CD4-positive, alpha-beta T cell (primary cell): ENCODE data around the gene EEFSEC. TPM values are rescaled to one million over a fixed set of nuclear protein-coding genes. Genes with fewer than 3 reads are reported as not detected.

Source experiments
- ATAC-seq: fragments of 200-7000 bp; cut with Tn5 transposase; one replicate; pipeline ENCODE4 v1.10.0; 2022; ENCODE audit warnings: mild to moderate bottlenecking; ENCODE audit not compliant: poor library complexity
- CTCF ChIA-PET: fragments of 350-600 bp; sonication (Branson Sonifier 250); formaldehyde crosslinking; loops from one replicate; lab custom pipeline; 2021; ENCODE audit warnings: antibody characterized with exemption, inconsistent platforms; lab: Charles Lee
- POLR2A ChIA-PET: fragments of 350-600 bp; sonication (Branson Sonifier 250); formaldehyde crosslinking; loops from one replicate; lab custom pipeline; 2021; ENCODE audit warnings: antibody characterized with exemption, inconsistent platforms; lab: Charles Lee
- DNase-seq, 14 experiments: peaks; one replicate each; pipeline ENCODE4 v3.0.0-alpha.2; 2013 to 2020; ENCODE audit warnings: mixed read lengths in 2 of 14
- H3K27ac ChIP-seq, 2 donors: one replicate each; pipeline versions ENCODE4 v1.5.1 to v1.7.0; 2013; ENCODE audit warnings: low read length in 2 of 2, low read depth in 1 of 2, mild to moderate bottlenecking in 1 of 2
- H3K27me3 ChIP-seq, 2 experiments: 1 replicate in 1 of 2; 2 replicates in 1 of 2; pipeline versions ENCODE4 v1.6.1 to v1.7.0; 2013; ENCODE audit warnings: low read length in 2 of 2, control low read depth in 1 of 2, mild to moderate bottlenecking in 1 of 2, moderate library complexity in 1 of 2; ENCODE audit not compliant: insufficient read depth in 2 of 2, control insufficient read depth in 1 of 2
- H3K36me3 ChIP-seq: one replicate; pipeline ENCODE4 v1.6.1; 2013; ENCODE audit warnings: low read length, control low read depth; ENCODE audit not compliant: insufficient read depth
- H3K4me1 ChIP-seq: one replicate; pipeline ENCODE4 v1.6.1; 2013; ENCODE audit warnings: low read length, control low read depth; ENCODE audit not compliant: insufficient read depth
- H3K4me3 ChIP-seq: one replicate; pipeline ENCODE4 v1.5.1; 2013; ENCODE audit warnings: mild to moderate bottlenecking, low read length, moderate library complexity
- H3K9me3 ChIP-seq, 2 experiments: 1 replicate in 1 of 2; 2 replicates in 1 of 2; pipeline versions ENCODE4 v1.6.1 to v1.7.0; 2013; ENCODE audit warnings: low read length in 2 of 2, mild to moderate bottlenecking in 2 of 2, control low read depth in 1 of 2, moderate library complexity in 1 of 2; ENCODE audit not compliant: control insufficient read depth in 1 of 2, insufficient read depth in 1 of 2
- H3K27ac Mint-ChIP-seq: one replicate; pipeline ENCODE4 v1.8.0; 2020; ENCODE audit warnings: mixed read lengths
- H3K27me3 Mint-ChIP-seq: one replicate; pipeline ENCODE4 v1.8.0; 2021; ENCODE audit warnings: mixed read lengths
- H3K36me3 Mint-ChIP-seq: one replicate; pipeline ENCODE4 v1.8.0; 2021; ENCODE audit warnings: low read depth, mixed read lengths
- H3K4me1 Mint-ChIP-seq: one replicate; pipeline ENCODE4 v1.8.0; 2021; ENCODE audit warnings: low read depth, mixed read lengths
- H3K4me3 Mint-ChIP-seq: one replicate; pipeline ENCODE4 v1.8.0; 2020; ENCODE audit warnings: mild to moderate bottlenecking, mixed read lengths
- H3K9me3 Mint-ChIP-seq: one replicate; pipeline ENCODE4 v1.8.0; 2020; ENCODE audit warnings: mixed read lengths
- CTCF ChIP-seq: fragments of 200-600 bp; IDR thresholded peaks from one replicate; pipeline ENCODE4 v1.8.0; 2022; ENCODE audit warnings: antibody characterized with exemption, mild to moderate bottlenecking
- intact Hi-C, 2 experiments: fragments of 100-400 bp; cut with DNase I in 1 of 2; cut with micrococcal nuclease in 1 of 2; formaldehyde crosslinking; loops; one replicate each; pipeline versions ENCODE4 v1.15.1 to v1.9.0; 2023 to 2025; cut with DNase I, micrococcal nuclease
- total RNA-seq, 174 experiments: library from RNA in 2 of 174; stranded (reverse) in 2 of 174; gene quantifications; one replicate each; pipeline ENCODE4 v1.2.3 and lab custom pipeline; 2021 to 2026

The EEFSEC gene
- total RNA-seq, 2 experiments from 2014 or later: 13.1 to 13.9 TPM

- no peak overlapping the region for H3K27ac ChIP-seq
- ATAC-seq: no peak
- ChIA-PET CTCF (no interaction called here), POLR2A (interaction anchor here (0.6 kb wide), 1 partner anchor 14 kb away, joined by 4 read pairs; no protein-coding TSS in a partner anchor)
- no peaks in the 10 kb centered on the region for H3K9me3 Mint-ChIP-seq
- peaks cover 10% of the 10 kb centered on the region for H3K36me3 ChIP-seq
- H3K9me3 ChIP-seq: no peaks in the 10 kb centered on the region
- no peaks in the 10 kb centered on the region for H3K27me3 Mint-ChIP-seq
- intact Hi-C loops: no loop called here
- H3K4me3 Mint-ChIP-seq: no peak overlapping the region
- H3K4me3 ChIP-seq: no peak overlapping the region
- no peak overlapping the region for H3K27ac Mint-ChIP-seq
- H3K27me3 ChIP-seq: no peaks in the 10 kb centered on the region
- H3K36me3 Mint-ChIP-seq: peaks cover 30% of the 10 kb centered on the region
- TF ChIP-seq CTCF: no peak
- peaks cover 22% of the 10 kb centered on the region for H3K4me1 Mint-ChIP-seq
- H3K4me1 ChIP-seq: peaks cover 7% of the 10 kb centered on the region
- no peak for DNase-seq
Observed at GRCh38 chr3:128167646-128167972, 14.3 kb downstream of the EEFSEC start.

GRCh38 chr3:128167973-128168674, 14.8 kb downstream of the EEFSEC start:
- ATAC-seq (no peak), DNase-seq (no peak)
- peaks cover 24% of the 10 kb centered on the region for H3K4me1 Mint-ChIP-seq
- intact Hi-C loops: no loop called here
- peaks cover 25% of the 10 kb centered on the region for H3K36me3 Mint-ChIP-seq
- Histone ChIP-seq H3K27ac (no peak overlapping the region), H3K36me3 (peaks cover 6% of the 10 kb centered on the region), H3K4me1 (peaks cover 7% of the 10 kb centered on the region), H3K27me3 (no peaks in the 10 kb centered on the region), H3K9me3 (no peaks in the 10 kb centered on the region), H3K4me3 (no peak overlapping the region)
- H3K27me3 Mint-ChIP-seq: no peaks in the 10 kb centered on the region
- ChIA-PET CTCF (no interaction called here), POLR2A (interaction anchor here (0.6 kb wide), 1 partner anchor 14 kb away, joined by 4 read pairs; no protein-coding TSS in a partner anchor)
- no peak overlapping the region for H3K27ac Mint-ChIP-seq
- H3K9me3 Mint-ChIP-seq: no peaks in the 10 kb centered on the region
- no peak overlapping the region for H3K4me3 Mint-ChIP-seq
- no peak for TF ChIP-seq CTCF

GRCh38 chr3:128168836-128169235, 15.6 kb downstream of the EEFSEC start:
- ATAC-seq (no peak), DNase-seq (no peak)
- Histone ChIP-seq H3K4me1 (peaks cover 9% of the 10 kb centered on the region), H3K4me3 (no peak overlapping the region), H3K36me3 (peaks cover 6% of the 10 kb centered on the region), H3K27ac (no peak overlapping the region), H3K27me3 (no peaks in the 10 kb centered on the region), H3K9me3 (no peaks in the 10 kb centered on the region)
- intact Hi-C loops: no loop called here
- POLR2A ChIA-PET: no interaction called here
- CTCF ChIA-PET: no interaction called here
- no peaks in the 10 kb centered on the region for H3K9me3 Mint-ChIP-seq
- peaks cover 22% of the 10 kb centered on the region for H3K36me3 Mint-ChIP-seq
- H3K27me3 Mint-ChIP-seq: no peaks in the 10 kb centered on the region
- no peak overlapping the region for H3K27ac Mint-ChIP-seq
- no peak for TF ChIP-seq CTCF
- peaks cover 31% of the 10 kb centered on the region for H3K4me1 Mint-ChIP-seq
- no peak overlapping the region for H3K4me3 Mint-ChIP-seq
